GM12878 (cell line): ENCODE data around the gene FADD. TPM values are rescaled to one million over a fixed set of nuclear protein-coding genes. Genes with fewer than 3 reads are reported as not detected.

Source experiments
- ATAC-seq: fragments of 200-7000 bp; cut with Tn5 transposase; 3 replicates; pipeline ENCODE4 v1.9.1; 2020; ENCODE audit warnings: mild to moderate bottlenecking, moderate library complexity
- BruUV-seq: library from RNA; stranded (reverse); fragments of 400-500 nt; replicated peaks from 2 replicates; lab custom pipeline; 2021; lab: Mats Ljungman, UMichigan
- CTCF ChIA-PET: fragments of 300-600 bp; sonication (Branson Sonifier 250); formaldehyde crosslinking; extraction: SDS; loops from one replicate; lab custom pipeline; 2021; ENCODE audit warnings: inconsistent platforms; lab: Yijun Ruan, JAX
- POLR2A ChIA-PET: fragments of 350-600 bp; formaldehyde crosslinking; extraction: SDS; loops from one replicate; lab custom pipeline; 2021; ENCODE audit warnings: inconsistent platforms; lab: Charles Lee
- RAD21 ChIA-PET: fragments of 300-600 bp; sonication (Branson Sonifier 250); formaldehyde crosslinking; loops from one replicate; lab custom pipeline; 2023; ENCODE audit warnings: antibody characterized with exemption; ENCODE audit not compliant: unreplicated experiment; lab: Charles Lee
- SMC1A ChIA-PET: fragments of 300-600 bp; sonication (Branson Sonifier 250); formaldehyde crosslinking; loops from one replicate; lab custom pipeline; 2023; ENCODE audit not compliant: unreplicated experiment, uncharacterized antibody; lab: Charles Lee
- DNase-seq: peaks from one replicate; pipeline ENCODE4 v3.0.0-alpha.2; 2011; ENCODE audit warnings: low read depth, low spot score
- FAIRE-seq: peaks from 3 replicates; lab custom pipeline; 2011; peaks lifted over from hg19 to GRCh38; lab: Jason Lieb, UNC
- H2AFZ ChIP-seq: 2 replicates; pipeline ENCODE4 v1.6.0; 2011; ENCODE audit warnings: low read depth, low read length, control low read depth; ENCODE audit not compliant: control insufficient read depth
- H3K27ac ChIP-seq: 2 replicates; pipeline ENCODE4 v1.5.1; 2011; ENCODE audit warnings: control low read depth; ENCODE audit not compliant: control insufficient read depth, insufficient read depth
- H3K27me3 ChIP-seq, 2 experiments: replicated peaks in 1 of 2; 2 replicates each; pipeline versions ENCODE4 v1.6.0 to v1.6.1; 2011; ENCODE audit warnings: low read length in 1 of 2; ENCODE audit not compliant: control insufficient read depth in 2 of 2, insufficient read depth in 2 of 2
- H3K36me3 ChIP-seq, 2 experiments: 2 replicates each; pipeline ENCODE4 v1.5.1; 2011; ENCODE audit warnings: low read length in 1 of 2; ENCODE audit not compliant: control insufficient read depth in 2 of 2, insufficient read depth in 2 of 2
- H3K4me1 ChIP-seq: 2 replicates; pipeline ENCODE4 v1.6.1; 2011; ENCODE audit warnings: mild to moderate bottlenecking, low read length, moderate library complexity, mixed read lengths; ENCODE audit not compliant: control insufficient read depth, insufficient read depth
- H3K4me2 ChIP-seq: 2 replicates; pipeline ENCODE4 v1.6.0; 2011; ENCODE audit warnings: control low read depth; ENCODE audit not compliant: control insufficient read depth, insufficient read depth
- H3K4me3 ChIP-seq: fragments of 200-600 bp; sonication (generic); 2 replicates; pipeline ENCODE4 v1.5.1; 2016
- H3K79me2 ChIP-seq: 2 replicates; pipeline ENCODE4 v1.6.0; 2011; ENCODE audit warnings: low read length; ENCODE audit not compliant: control insufficient read depth, insufficient read depth
- H3K9ac ChIP-seq: 2 replicates; pipeline ENCODE4 v1.8.0; 2011; ENCODE audit warnings: low read length, control low read depth, mixed read lengths; ENCODE audit not compliant: control insufficient read depth, insufficient read depth
- H3K9me3 ChIP-seq: replicated peaks from 3 replicates; pipeline ENCODE4 v1.5.1; 2011; ENCODE audit warnings: mild to moderate bottlenecking, low read length; ENCODE audit not compliant: control insufficient read depth, insufficient read depth
- H4K20me1 ChIP-seq: 2 replicates; pipeline ENCODE4 v1.6.0; 2011; ENCODE audit not compliant: control insufficient read depth, insufficient read depth
- BMI1 ChIP-seq: fragments of 450-650 bp; IDR thresholded peaks from 2 replicates; pipeline ENCODE4 v1.6.1; 2016; ENCODE audit warnings: mild to moderate bottlenecking, moderate library complexity, borderline replicate concordance
- LARP7 ChIP-seq: fragments of 450-650 bp; IDR thresholded peaks from 2 replicates; pipeline ENCODE4 v1.6.1; 2017; ENCODE audit warnings: mild to moderate bottlenecking
- NR2C2 ChIP-seq: IDR thresholded peaks from 2 replicates; pipeline ENCODE4 v1.6.1; 2011; ENCODE audit warnings: borderline replicate concordance, low read depth; ENCODE audit not compliant: control insufficient read depth, insufficient read length
- RB1 ChIP-seq: fragments of 450-650 bp; formaldehyde crosslinking; IDR thresholded peaks from 2 replicates; pipeline ENCODE4 v1.6.1; 2017; ENCODE audit warnings: mild to moderate bottlenecking, borderline replicate concordance
- SMAD5 ChIP-seq: IDR thresholded peaks from 2 replicates; pipeline ENCODE4 v1.6.1; 2016; ENCODE audit warnings: antibody characterized with exemption, low read depth
- SRF ChIP-seq, 2 experiments: IDR thresholded peaks; 2 replicates each; pipeline ENCODE4 v1.6.1; 2011; ENCODE audit warnings: low read depth in 2 of 2, low read length in 2 of 2, mild to moderate bottlenecking in 1 of 2, moderate library complexity in 1 of 2
- WGBS: methylation state at CpG from one replicate; pipeline ENCODE4 v1.1.6; 2016; ENCODE audit warnings: low lambda C conversion rate; ENCODE audit not compliant: insufficient replicate concordance, insufficient coverage; ENCODE audit errors: missing lambda C conversion rate; 5-methylcytosine and 5-hydroxymethylcytosine counted together
- in situ Hi-C: fragments of 300-500 bp; cut with MboI; formaldehyde crosslinking; loops from 9 replicates; pipeline ENCODE4 v1.14.3; 2018; ENCODE audit warnings: mixed read lengths
- intact Hi-C: fragments of 100-400 bp; cut with micrococcal nuclease; formaldehyde crosslinking; loops from one replicate; pipeline ENCODE4 v1.14.2; 2022; ENCODE audit not compliant: unreplicated experiment
- polyA plus RNA-seq, 11 experiments: library from polyadenylated mRNA; depleted of rRNA in 4 of 11; unstranded in 6 of 11; stranded (reverse) in 5 of 11; fragments of >200 nt; fragmentation: Nextera tagmentation in 4 of 11; fragmentation: Illumina TruSeq in 1 of 11; extraction: Ambion mirVana in 4 of 11; extraction: Trizol in 1 of 11; gene quantifications; 1 replicate in 1 of 11; 2 replicates in 10 of 11; pipeline versions ENCODE4 v1.2.1 to v1.2.3, GENCODE V29; 2011 to 2016; ENCODE audit warnings: inconsistent platforms in 2 of 11, missing spikeins in 2 of 11, low read depth in 1 of 11
- total RNA-seq, 4 experiments: library from RNA; depleted of rRNA in 3 of 4; stranded (reverse); fragments of >200 nt in 3 of 4; fragmentation: Illumina TruSeq in 1 of 4; extraction: Trizol in 1 of 4; gene quantifications; 2 replicates each; pipeline versions ENCODE4 v1.2.1 to v1.2.3, GENCODE V29; 2013 to 2021
- TF ChIP-seq, protein P1 (sequence below): fragments of 450-650 bp; IDR thresholded peaks from 2 replicates; pipeline ENCODE4 v1.6.1; 2018; ENCODE audit warnings: borderline replicate concordance, mild to moderate bottlenecking; ENCODE audit not compliant: partially characterized antibody
- TF ChIP-seq, protein P2 (sequence below): IDR thresholded peaks from 2 replicates; pipeline ENCODE4 v1.6.1; 2011; ENCODE audit warnings: low read depth, low read length, improper control_type of control experiment, borderline replicate concordance
- TF ChIP-seq, protein P3 (sequence below): fragments of 450-650 bp; IDR thresholded peaks from 2 replicates; pipeline ENCODE4 v1.6.1; 2016; ENCODE audit warnings: mild to moderate bottlenecking
- TF ChIP-seq, protein P4 (sequence below): IDR thresholded peaks from 2 replicates; pipeline ENCODE4 v1.6.1; 2011; ENCODE audit warnings: borderline replicate concordance, low read depth, mild to moderate bottlenecking, moderate library complexity, mixed read lengths, low read length; ENCODE audit not compliant: insufficient read depth; ENCODE audit errors: extremely low read length

The FADD gene
- total and polyA plus RNA-seq, 10 of the 15 experiments (the other 5 are each of a cell fraction or from before 2014, with no cell fraction given), result 0.32 to 38.7 (median 21.8) TPM

DNA sequence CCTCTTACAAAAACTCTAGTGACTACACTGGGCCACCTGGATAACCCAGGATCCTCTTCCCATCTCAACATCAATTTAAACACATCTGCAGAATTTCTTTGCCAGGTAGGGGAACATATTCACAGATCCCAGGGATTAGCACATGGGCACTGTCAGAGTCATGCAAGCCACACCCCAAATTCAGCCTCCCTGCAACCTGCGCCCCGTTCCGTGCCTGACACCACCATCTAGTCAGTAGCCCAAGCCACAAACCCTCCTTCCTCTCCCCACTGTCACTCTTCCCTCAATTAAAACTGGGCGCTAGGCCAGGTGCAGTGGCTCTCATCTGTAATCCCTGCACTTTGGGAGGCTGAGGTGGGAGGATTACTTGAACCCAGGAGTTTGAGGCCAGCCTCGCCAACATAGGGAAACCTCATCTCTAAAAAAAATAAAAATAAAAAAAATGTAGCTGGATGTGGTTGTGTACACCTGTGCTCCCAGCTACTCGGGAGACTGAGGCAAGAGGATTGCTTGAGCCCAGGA is 6.4 kb downstream of the FADD start:
- no peak for ATAC-seq
- BruUV-seq, result no TSS peak
- ChIA-PET CTCF (no interaction called here), SMC1A (no interaction called here), RAD21 (no interaction called here), POLR2A (no interaction called here)
- 96% methylated on average over 6 of the region's 6 CpGs for WGBS
- peak; percentile 35; the same call in 1 of the 2 replicates for TF ChIP-seq SMAD5
- TF ChIP-seq, protein P1, sequence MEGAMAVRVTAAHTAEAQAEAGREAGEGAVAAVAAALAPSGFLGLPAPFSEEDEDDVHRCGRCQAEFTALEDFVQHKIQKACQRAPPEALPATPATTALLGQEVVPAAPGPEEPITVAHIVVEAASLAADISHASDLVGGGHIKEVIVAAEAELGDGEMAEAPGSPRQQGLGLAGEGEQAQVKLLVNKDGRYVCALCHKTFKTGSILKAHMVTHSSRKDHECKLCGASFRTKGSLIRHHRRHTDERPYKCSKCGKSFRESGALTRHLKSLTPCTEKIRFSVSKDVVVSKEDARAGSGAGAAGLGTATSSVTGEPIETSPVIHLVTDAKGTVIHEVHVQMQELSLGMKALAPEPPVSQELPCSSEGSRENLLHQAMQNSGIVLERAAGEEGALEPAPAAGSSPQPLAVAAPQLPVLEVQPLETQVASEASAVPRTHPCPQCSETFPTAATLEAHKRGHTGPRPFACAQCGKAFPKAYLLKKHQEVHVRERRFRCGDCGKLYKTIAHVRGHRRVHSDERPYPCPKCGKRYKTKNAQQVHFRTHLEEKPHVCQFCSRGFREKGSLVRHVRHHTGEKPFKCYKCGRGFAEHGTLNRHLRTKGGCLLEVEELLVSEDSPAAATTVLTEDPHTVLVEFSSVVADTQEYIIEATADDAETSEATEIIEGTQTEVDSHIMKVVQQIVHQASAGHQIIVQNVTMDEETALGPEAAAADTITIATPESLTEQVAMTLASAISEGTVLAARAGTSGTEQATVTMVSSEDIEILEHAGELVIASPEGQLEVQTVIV, result no peak
- Histone ChIP-seq H3K9ac (no peak overlapping the region), H4K20me1 (peaks cover 6% of the 10 kb centered on the region; the same call in 1 of the 2 replicates), H3K36me3 (peaks cover 7 to 13% of the 10 kb centered on the region in 2 experiments), H3K27ac (no peak overlapping the region), H3K79me2 (peaks cover 13% of the 10 kb centered on the region), H3K4me1 (peaks cover 6% of the 10 kb centered on the region), H2AFZ (no peak overlapping the region), H3K4me2 (no peak overlapping the region), H3K27me3 (no peaks in the 10 kb centered on the region), H3K4me3 (no peak overlapping the region), H3K9me3 (no peaks in the 10 kb centered on the region)
- intact Hi-C loops (loop anchor here (10.0 kb wide), 1 partner anchor 115 kb away; no protein-coding TSS in a partner anchor), in situ Hi-C loops (no loop called here)
- DNase-seq, result no peak
- FAIRE-seq, result no peak

DNA sequence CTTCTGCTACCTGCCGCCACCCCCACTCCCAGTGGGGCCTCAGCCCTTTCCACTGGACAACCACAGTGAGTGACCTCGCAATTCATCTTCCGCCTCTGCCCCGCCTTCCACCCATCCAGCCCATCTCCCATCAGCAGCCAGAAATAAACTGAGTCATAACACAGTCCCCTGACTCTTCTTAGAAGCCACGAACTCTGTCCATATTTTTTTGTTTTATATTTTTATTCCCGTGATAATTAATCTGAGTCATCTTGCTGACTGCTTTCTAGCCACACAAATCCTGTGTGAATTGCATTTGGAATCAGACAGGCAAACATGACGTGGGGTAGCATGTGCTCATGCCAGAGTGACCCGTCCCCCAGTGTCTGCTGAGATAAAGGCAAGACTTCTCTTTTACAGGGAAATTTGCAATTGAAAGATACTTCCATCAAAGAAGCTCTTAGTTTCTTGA is 7.0 kb downstream of the FADD start:
- WGBS, result 74% methylated on average over 8 of the region's 8 CpGs
- no peak for TF ChIP-seq SRF (IDR thresholded peaks at IDR 0.05; ENCODE audit: low read depth in 2 of 2, low read length in 2 of 2)
- TF ChIP-seq, protein P2, sequence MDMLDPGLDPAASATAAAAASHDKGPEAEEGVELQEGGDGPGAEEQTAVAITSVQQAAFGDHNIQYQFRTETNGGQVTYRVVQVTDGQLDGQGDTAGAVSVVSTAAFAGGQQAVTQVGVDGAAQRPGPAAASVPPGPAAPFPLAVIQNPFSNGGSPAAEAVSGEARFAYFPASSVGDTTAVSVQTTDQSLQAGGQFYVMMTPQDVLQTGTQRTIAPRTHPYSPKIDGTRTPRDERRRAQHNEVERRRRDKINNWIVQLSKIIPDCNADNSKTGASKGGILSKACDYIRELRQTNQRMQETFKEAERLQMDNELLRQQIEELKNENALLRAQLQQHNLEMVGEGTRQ, result no peak
- TF ChIP-seq, protein P3, sequence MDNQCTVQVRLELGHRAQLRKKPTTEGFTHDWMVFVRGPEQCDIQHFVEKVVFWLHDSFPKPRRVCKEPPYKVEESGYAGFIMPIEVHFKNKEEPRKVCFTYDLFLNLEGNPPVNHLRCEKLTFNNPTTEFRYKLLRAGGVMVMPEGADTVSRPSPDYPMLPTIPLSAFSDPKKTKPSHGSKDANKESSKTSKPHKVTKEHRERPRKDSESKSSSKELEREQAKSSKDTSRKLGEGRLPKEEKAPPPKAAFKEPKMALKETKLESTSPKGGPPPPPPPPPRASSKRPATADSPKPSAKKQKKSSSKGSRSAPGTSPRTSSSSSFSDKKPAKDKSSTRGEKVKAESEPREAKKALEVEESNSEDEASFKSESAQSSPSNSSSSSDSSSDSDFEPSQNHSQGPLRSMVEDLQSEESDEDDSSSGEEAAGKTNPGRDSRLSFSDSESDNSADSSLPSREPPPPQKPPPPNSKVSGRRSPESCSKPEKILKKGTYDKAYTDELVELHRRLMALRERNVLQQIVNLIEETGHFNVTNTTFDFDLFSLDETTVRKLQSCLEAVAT, result no peak
- TF ChIP-seq RB1, result no peak
- no peak for TF ChIP-seq BMI1
- no peak for TF ChIP-seq LARP7
- no peak for TF ChIP-seq NR2C2
- TF ChIP-seq, protein P4, sequence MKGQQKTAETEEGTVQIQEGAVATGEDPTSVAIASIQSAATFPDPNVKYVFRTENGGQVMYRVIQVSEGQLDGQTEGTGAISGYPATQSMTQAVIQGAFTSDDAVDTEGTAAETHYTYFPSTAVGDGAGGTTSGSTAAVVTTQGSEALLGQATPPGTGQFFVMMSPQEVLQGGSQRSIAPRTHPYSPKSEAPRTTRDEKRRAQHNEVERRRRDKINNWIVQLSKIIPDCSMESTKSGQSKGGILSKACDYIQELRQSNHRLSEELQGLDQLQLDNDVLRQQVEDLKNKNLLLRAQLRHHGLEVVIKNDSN, result no peak

More for the DNA sequence above, 7.0 kb downstream of the FADD start:
- Histone ChIP-seq H3K4me1 (no peaks in the 10 kb centered on the region), H3K9me3 (no peaks in the 10 kb centered on the region), H2AFZ (no peak overlapping the region), H4K20me1 (peaks cover 6% of the 10 kb centered on the region; the same call in 1 of the 2 replicates), H3K9ac (no peak overlapping the region), H3K79me2 (peaks cover 7% of the 10 kb centered on the region), H3K36me3 (peaks cover 7 to 13% of the 10 kb centered on the region in 2 experiments), H3K27ac (no peak overlapping the region), H3K4me3 (no peak overlapping the region), H3K4me2 (no peak overlapping the region), H3K27me3 (no peaks in the 10 kb centered on the region)
- FAIRE-seq, result no peak
- ChIA-PET SMC1A (no interaction called here), RAD21 (no interaction called here), POLR2A (no interaction called here), CTCF (no interaction called here)
- intact Hi-C loops (no loop called here), in situ Hi-C loops (no loop called here)
- ATAC-seq, result no peak
- DNase-seq, result no peak
- BruUV-seq, result no TSS peak
